HG02678 (cell line): ENCODE results near the gene VAV3.
"Not testable (repeated sequence)": the region's sequence is repeated elsewhere in the genome, so short reads cannot be mapped to it uniquely, and the experiment has no call there.

ENCODE experiments used
- ATAC-seq: cut with Tn5 transposase; IDR thresholded peaks from one replicate; pipeline ENCODE4 v1.9.1; 2021; ENCODE audit warnings: mild to moderate bottlenecking, moderate library complexity; ENCODE audit not compliant: unreplicated experiment

The VAV3 gene

GRCh38 chr1:107895403-107896191 lies 69.4 kb downstream of the VAV3 start:
- ATAC-seq, result no peak

GRCh38 chr1:107894605-107895004 lies 70.4 kb downstream of the VAV3 start:
- ATAC-seq, result no peak

- ATAC-seq, result not testable (repeated sequence)
These were observed 71.6 kb downstream of the VAV3 start for GRCh38 chr1:107893350-107893749.

- ATAC-seq, result no peak
These were observed 75.5 kb downstream of the VAV3 start for GRCh38 chr1:107889524-107889923.

GRCh38 chr1:107883562-107883961 lies 81.4 kb downstream of the VAV3 start:
- no peak for ATAC-seq

GRCh38 chr1:107879927-107880326 lies 85.1 kb downstream of the VAV3 start:
- ATAC-seq, result no peak

GRCh38 chr1:107879346-107879745 lies 85.6 kb downstream of the VAV3 start:
- ATAC-seq, result no peak

- no peak for ATAC-seq
These were observed 87.2 kb downstream of the VAV3 start for GRCh38 chr1:107877745-107878144.

GRCh38 chr1:107877092-107877491 lies 87.9 kb downstream of the VAV3 start:
- no peak for ATAC-seq

- ATAC-seq, result no peak
These were observed 89.3 kb downstream of the VAV3 start for GRCh38 chr1:107875689-107876088.

- ATAC-seq, result no peak
These were observed 90.8 kb downstream of the VAV3 start for GRCh38 chr1:107874221-107874620.

- ATAC-seq, result no peak
These were observed 93.1 kb downstream of the VAV3 start for GRCh38 chr1:107871687-107872395.

GRCh38 chr1:107871259-107871658 lies 93.7 kb downstream of the VAV3 start:
- no peak for ATAC-seq

GRCh38 chr1:107870696-107871095 lies 94.3 kb downstream of the VAV3 start:
- ATAC-seq, result no peak

- ATAC-seq, result no peak
These were observed 97.1 kb downstream of the VAV3 start for GRCh38 chr1:107867897-107868296.

- no peak for ATAC-seq
These were observed 97.6 kb downstream of the VAV3 start for GRCh38 chr1:107867422-107867821.

- no peak for ATAC-seq
These were observed 98.1 kb downstream of the VAV3 start for GRCh38 chr1:107866870-107867269.

GRCh38 chr1:107865627-107866026 lies 99.4 kb downstream of the VAV3 start:
- no peak for ATAC-seq

- ATAC-seq, result no peak
These were observed 101.6 kb downstream of the VAV3 start for GRCh38 chr1:107863342-107863741.

GRCh38 chr1:107862064-107862463 lies 102.9 kb downstream of the VAV3 start:
- no peak for ATAC-seq

GRCh38 chr1:107858323-107858722 lies 106.7 kb downstream of the VAV3 start:
- no peak for ATAC-seq

- no peak for ATAC-seq
These were observed 113.6 kb downstream of the VAV3 start for GRCh38 chr1:107851418-107851817.
